HG02571 (cell line): Measurements from ENCODE around the gene PLXNA3.

Experiments used
- ATAC-seq: cut with Tn5 transposase; IDR thresholded peaks from one replicate; pipeline ENCODE4 v1.9.1; 2021; ENCODE audit warnings: mild to moderate bottlenecking, moderate library complexity; ENCODE audit not compliant: unreplicated experiment

Gene PLXNA3

GRCh38 chrX:154457491-154458115 is 478 bp upstream of the PLXNA3 start:
- ATAC-seq, result peak; percentile 43

- no peak for ATAC-seq
Observed at GRCh38 chrX:154458954-154459778, 1.1 kb downstream of the PLXNA3 start.

- ATAC-seq, result no peak
Observed at GRCh38 chrX:154459832-154460231, 1.8 kb downstream of the PLXNA3 start.

- ATAC-seq, result no peak
Observed at GRCh38 chrX:154460326-154460725, 2.2 kb downstream of the PLXNA3 start.

GRCh38 chrX:154462396-154462795 is 4.3 kb downstream of the PLXNA3 start:
- ATAC-seq, result no peak

- no peak for ATAC-seq
Observed at GRCh38 chrX:154463611-154464220, 5.6 kb downstream of the PLXNA3 start.

- no peak for ATAC-seq
Observed at GRCh38 chrX:154464806-154465365, 6.8 kb downstream of the PLXNA3 start.

- no peak for ATAC-seq
Observed at GRCh38 chrX:154465601-154466000, 7.5 kb downstream of the PLXNA3 start.

- no peak for ATAC-seq
Observed at GRCh38 chrX:154466036-154466435, 8.0 kb downstream of the PLXNA3 start.

GRCh38 chrX:154466907-154467306 is 8.8 kb downstream of the PLXNA3 start:
- no peak for ATAC-seq

GRCh38 chrX:154467556-154467955 is 9.5 kb downstream of the PLXNA3 start:
- ATAC-seq, result no peak

- ATAC-seq, result no peak
Observed at GRCh38 chrX:154468217-154468616, 10.1 kb downstream of the PLXNA3 start.

GRCh38 chrX:154469114-154469513 is 11.0 kb downstream of the PLXNA3 start:
- ATAC-seq, result no peak

GRCh38 chrX:154469880-154470279 is 11.8 kb downstream of the PLXNA3 start:
- ATAC-seq, result no peak

- ATAC-seq, result no peak
Observed at GRCh38 chrX:154470434-154470833, 12.4 kb downstream of the PLXNA3 start.

GRCh38 chrX:154470914-154471568 is 13.0 kb downstream of the PLXNA3 start:
- no peak for ATAC-seq

- no peak for ATAC-seq
Observed at GRCh38 chrX:154471839-154472684, 14.0 kb downstream of the PLXNA3 start.

- ATAC-seq, result no peak
Observed at GRCh38 chrX:154472685-154473632, 14.9 kb downstream of the PLXNA3 start.

- ATAC-seq, result no peak
Observed at GRCh38 chrX:154473683-154474082, 15.6 kb downstream of the PLXNA3 start.
